GM12878 (cell line): ENCODE results near the gene ADAMTS17.

Source experiments
- CREM ChIP-seq: IDR thresholded peaks from 2 replicates; pipeline ENCODE4 v1.6.1; 2014; ENCODE audit warnings: antibody characterized with exemption, low read depth
- CTCF ChIP-seq, 3 experiments: IDR thresholded peaks in 2 of 3; conservative IDR thresholded peaks in 1 of 3; 2 replicates each; pipeline ENCODE4 v1.5.1; 2011; ENCODE audit warnings: low read depth in 3 of 3, low read length in 3 of 3, mild to moderate bottlenecking in 3 of 3, control low read depth in 2 of 3, moderate library complexity in 2 of 3, inconsistent platforms in 1 of 3, mixed read lengths in 1 of 3; ENCODE audit not compliant: control insufficient read depth in 2 of 3, insufficient read depth in 1 of 3; ENCODE audit errors: extremely low read depth in 1 of 3
- DPF2 ChIP-seq: fragments of 450-650 bp; IDR thresholded peaks from 2 replicates; pipeline ENCODE4 v1.6.1; 2017; ENCODE audit warnings: mild to moderate bottlenecking
- EZH2 ChIP-seq: IDR thresholded peaks from 2 replicates; pipeline ENCODE4 v1.6.1; 2012; ENCODE audit warnings: low read depth, mild to moderate bottlenecking, control low read depth, inconsistent platforms, low read length, borderline replicate concordance; ENCODE audit not compliant: control insufficient read depth
- IRF5 ChIP-seq: fragments of 450-650 bp; IDR thresholded peaks from 2 replicates; pipeline ENCODE4 v1.6.1; 2017; ENCODE audit warnings: borderline replicate concordance
- LARP7 ChIP-seq: fragments of 450-650 bp; IDR thresholded peaks from 2 replicates; pipeline ENCODE4 v1.6.1; 2017; ENCODE audit warnings: mild to moderate bottlenecking
- MAX ChIP-seq: IDR thresholded peaks from 2 replicates; pipeline ENCODE4 v1.6.1; 2012; ENCODE audit warnings: low read depth, low read length, improper control_type of control experiment
- MTA3 ChIP-seq: IDR thresholded peaks from 2 replicates; pipeline ENCODE4 v1.6.1; 2012; ENCODE audit warnings: low read length, inconsistent platforms, borderline replicate concordance
- POLR2AphosphoS5 ChIP-seq: IDR thresholded peaks from 2 replicates; pipeline ENCODE4 v1.6.1; 2011; ENCODE audit warnings: mild to moderate bottlenecking, low read length, inconsistent platforms
- POU2F2 ChIP-seq: IDR thresholded peaks from 3 replicates; pipeline ENCODE4 v1.6.1; 2011; ENCODE audit warnings: low read depth, mild to moderate bottlenecking, low read length, borderline replicate concordance
- RAD51 ChIP-seq: fragments of 450-650 bp; IDR thresholded peaks from 2 replicates; pipeline ENCODE4 v1.6.1; 2016; ENCODE audit warnings: moderate library complexity, mild to moderate bottlenecking, inconsistent platforms
- SIX5 ChIP-seq: IDR thresholded peaks from 2 replicates; pipeline ENCODE4 v1.6.1; 2011; ENCODE audit warnings: mild to moderate bottlenecking, low read depth, low read length, moderate library complexity; ENCODE audit not compliant: severe bottlenecking
- TBL1XR1 ChIP-seq: IDR thresholded peaks from 2 replicates; pipeline ENCODE4 v1.6.1; 2012; ENCODE audit warnings: low read depth, low read length, improper control_type of control experiment

GRCh38 chr15:100277087-100277855, 64.5 kb downstream of the ADAMTS17 start:
- TF ChIP-seq CREM (no peak), MTA3 (no peak), EZH2 (no peak), POU2F2 (no peak), DPF2 (no peak), LARP7 (no peak), MAX (no peak), CTCF (IDR thresholded peaks at IDR 0.05 in 2 of 3, conservative IDR thresholded peaks at IDR 0.05 in 1 of 3; ENCODE audit: control insufficient read depth in 2 of 3, extremely low read depth in 1 of 3, insufficient read depth in 1 of 3, low read depth in 3 of 3, low read length in 3 of 3) (no peak), RAD51 (no peak), TBL1XR1 (no peak), POLR2AphosphoS5 (no peak), IRF5 (no peak), SIX5 (no peak)
